Posterior vena cava (tissue), 2 donors: ENCODE measurements around the gene DAZAP1. TPM values are rescaled to one million over a fixed set of nuclear protein-coding genes. Genes with fewer than 3 reads are reported as not detected.

Experiments
- DNase-seq: peaks from one replicate; pipeline ENCODE4 v3.0.0-alpha.2; 2020; ENCODE audit warnings: low spot score
- intact Hi-C, 2 donors: fragments of 100-400 bp; cut with DNase I; formaldehyde crosslinking; loops; one replicate each; pipeline versions ENCODE4 v1.14.1 to v1.14.2; 2022 to 2023
- total RNA-seq, 2 donors: library from RNA; stranded (reverse); fragmentation: NEBNext Ultra II Directional; extraction: Animal tissue kit (Norgen Biotek cat#: 25700); gene quantifications; one replicate each; pipeline ENCODE4 v1.2.1, GENCODE V29; 2021
- donor health status: DM: yes; HTN: yes; CAD: no.
- donor health status: DM: yes; HTN: yes; CAD: no.

DAZAP1 gene
- total RNA-seq, 2 donors from 2014 or later: 59.7 to 75.8 TPM

GRCh38 chr19:1373534-1374249 lies 33.7 kb upstream of the DAZAP1 start:
- no peak for DNase-seq
- intact Hi-C loops: no loop called here

- intact Hi-C loops: no loop called here
- no peak for DNase-seq
Observed at GRCh38 chr19:1374250-1374577, 33.2 kb upstream of the DAZAP1 start.

DNA sequence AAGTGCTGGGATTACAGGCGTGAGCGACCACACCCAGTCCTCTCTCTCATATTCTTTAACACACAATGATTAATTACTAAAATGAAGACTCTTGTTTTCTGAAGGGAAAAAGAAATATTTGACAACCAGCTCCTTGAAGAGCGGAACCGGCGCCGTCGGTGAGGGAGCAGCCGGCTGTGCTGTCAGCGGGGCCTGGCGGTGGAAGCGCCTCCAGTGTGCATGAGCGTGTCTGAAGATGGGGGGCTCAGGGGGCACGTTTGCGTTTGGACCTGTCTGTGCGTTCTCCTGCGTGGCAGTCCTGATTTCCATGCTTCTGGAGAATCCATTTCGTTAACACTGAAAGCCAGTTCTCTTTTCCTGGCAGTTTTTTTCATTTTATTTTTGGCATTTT lies 31.0 kb upstream of the DAZAP1 start:
- intact Hi-C loops: no loop called here
- no peak for DNase-seq

DNA sequence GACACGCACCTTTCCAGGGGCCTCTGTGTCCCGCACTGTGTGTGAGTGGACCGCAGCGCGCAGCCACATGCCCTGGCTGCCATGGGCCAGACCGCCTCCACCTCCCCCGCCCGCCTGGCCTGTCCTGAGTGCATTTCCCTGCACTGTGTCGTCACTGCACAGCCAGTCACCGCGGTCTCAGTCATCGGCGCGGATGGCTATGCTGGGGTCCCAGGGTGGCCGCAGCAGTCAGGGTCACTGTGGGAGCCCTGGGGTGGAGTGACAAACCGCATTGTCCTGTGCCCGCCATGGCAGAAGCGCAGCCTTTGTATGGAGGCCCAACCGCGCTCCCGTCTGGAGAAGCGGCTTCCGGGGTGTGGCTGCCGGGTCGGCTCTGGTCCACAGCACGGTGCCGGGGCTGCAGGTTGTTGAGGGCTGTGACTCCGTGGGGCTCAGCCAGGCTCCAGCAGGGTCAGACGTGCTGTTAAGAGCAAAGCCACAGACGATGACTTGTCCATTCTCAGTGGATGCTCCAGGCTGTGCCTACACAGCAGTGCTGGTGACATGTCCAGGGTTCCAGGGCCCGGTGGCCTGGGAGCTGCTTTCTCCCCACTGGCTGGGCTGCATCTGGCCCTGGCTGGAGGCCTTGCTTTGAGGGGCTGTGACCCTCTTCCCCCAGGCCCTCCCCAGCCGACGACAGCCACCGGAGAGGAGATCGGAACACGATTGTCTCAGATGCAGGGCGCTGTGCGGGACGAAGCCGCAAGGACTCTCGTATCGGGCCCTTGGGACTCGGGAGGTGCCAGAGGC lies 30.0 kb upstream of the DAZAP1 start:
- intact Hi-C loops: no loop called here
- DNase-seq: no peak

GRCh38 chr19:1377965-1378785 lies 29.2 kb upstream of the DAZAP1 start:
- no peak for DNase-seq
- intact Hi-C loops: no loop called here

- no peak for DNase-seq
- intact Hi-C loops: no loop called here
Observed at GRCh38 chr19:1379126-1379905, 28.1 kb upstream of the DAZAP1 start.

DNA sequence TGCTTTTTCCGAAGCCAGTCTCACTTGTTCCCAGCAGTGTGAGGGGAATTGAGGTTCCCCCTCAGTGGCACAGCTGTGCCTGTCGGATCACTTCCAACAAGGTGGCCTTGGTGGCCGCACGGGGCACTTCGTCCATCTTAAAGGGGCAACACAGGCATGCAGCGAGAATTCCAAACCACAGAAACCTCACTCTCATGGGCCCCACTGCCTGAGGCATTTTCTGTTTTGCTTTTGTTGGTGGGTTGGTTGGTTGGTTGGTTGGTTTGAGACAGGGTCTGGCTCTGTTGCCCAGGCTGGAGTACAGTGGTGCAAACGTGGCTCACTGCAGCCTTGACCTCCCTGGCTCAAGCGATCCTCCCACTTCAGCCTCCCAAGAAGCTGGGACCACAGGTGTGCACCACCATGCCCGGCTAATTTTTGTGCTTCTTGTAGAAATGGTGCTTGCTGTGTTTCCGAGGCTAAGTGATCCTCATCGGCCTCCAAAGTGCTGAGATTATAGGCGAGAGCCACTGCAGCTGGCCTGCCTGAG lies 27.4 kb upstream of the DAZAP1 start:
- DNase-seq: no peak
- intact Hi-C loops: loop anchor here in 1 of 2 donors (10.0 kb wide), 1 partner anchor 105 kb away; the partner anchor contains the start of gene FAM174C

- no peak for DNase-seq
- intact Hi-C loops: loop anchor here in 1 of 2 donors (10.0 kb wide), 1 partner anchor 107 kb away; the partner anchor contains the start of gene FAM174C
Observed at GRCh38 chr19:1382250-1382649, 25.1 kb upstream of the DAZAP1 start.

- intact Hi-C loops: loop anchor here in 1 of 2 donors (10.0 kb wide), 1 partner anchor 108 kb away; the partner anchor contains the start of gene FAM174C
- DNase-seq: no peak
Observed at GRCh38 chr19:1383017-1383311, 24.4 kb upstream of the DAZAP1 start.

DNA sequence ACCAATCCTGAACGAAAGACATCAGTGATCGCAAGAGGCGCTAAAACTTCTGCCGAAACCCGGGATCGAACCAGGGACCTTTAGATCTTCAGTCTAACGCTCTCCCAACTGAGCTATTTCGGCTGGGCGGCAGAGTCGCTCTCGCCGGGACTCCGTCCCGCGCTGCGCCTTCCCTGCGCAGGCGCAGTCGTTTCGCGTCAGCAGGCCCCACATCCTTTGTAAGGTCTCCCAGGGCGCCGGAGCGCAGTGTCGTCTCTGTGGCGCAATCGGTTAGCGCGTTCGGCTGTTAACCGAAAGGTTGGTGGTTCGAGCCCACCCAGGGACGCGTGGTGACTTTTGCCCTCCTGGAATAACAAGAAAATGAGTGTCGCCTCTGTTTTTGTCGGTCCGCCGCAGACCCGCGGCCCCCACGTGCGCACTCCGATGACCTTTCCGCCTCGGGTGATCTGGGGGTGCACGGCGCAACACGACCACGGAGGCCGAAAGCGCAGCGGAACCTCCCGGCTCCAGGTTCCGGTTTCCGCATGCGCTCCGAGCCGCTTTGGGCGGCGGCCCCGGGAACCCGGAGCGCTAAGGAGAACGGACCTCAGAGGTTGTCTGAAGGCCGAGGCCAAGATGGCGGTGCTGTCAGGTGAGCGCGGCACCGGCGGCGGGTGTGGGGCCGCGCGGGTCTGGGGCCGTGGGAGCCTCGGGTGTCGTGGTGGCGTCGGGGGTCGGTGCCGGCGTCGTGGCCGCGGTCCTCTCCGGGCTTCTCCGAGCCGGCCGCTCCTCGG lies 23.9 kb upstream of the DAZAP1 start, which contains the start of gene NDUFS7:
TSS of gene NDUFS7 (plus strand) at position 596 of the 773 bp plus-strand sequence. CDS start at position 616, 20 bp downstream.
- intact Hi-C loops: loop anchor here in 1 of 2 donors (10.0 kb wide), 1 partner anchor 109 kb away; the partner anchor contains the start of gene FAM174C
- peak; percentile 96 for DNase-seq

- no peak for DNase-seq
- intact Hi-C loops: loop anchor here in 1 of 2 donors (10.0 kb wide), 1 partner anchor 109 kb away; the partner anchor contains the start of gene FAM174C
Observed at GRCh38 chr19:1384085-1384462, 23.3 kb upstream of the DAZAP1 start.

GRCh38 chr19:1384478-1385110 lies 22.8 kb upstream of the DAZAP1 start:
- intact Hi-C loops: loop anchor here in 1 of 2 donors (10.0 kb wide), 1 partner anchor 110 kb away; the partner anchor contains the start of gene FAM174C
- no peak for DNase-seq

GRCh38 chr19:1385816-1386215 lies 21.6 kb upstream of the DAZAP1 start:
- intact Hi-C loops: loop anchor here in 1 of 2 donors (10.0 kb wide), 1 partner anchor 111 kb away; the partner anchor contains the start of gene FAM174C
- DNase-seq: no peak

- DNase-seq: no peak
- intact Hi-C loops: loop anchor here in 1 of 2 donors (10.0 kb wide), 1 partner anchor 112 kb away; the partner anchor contains the start of gene FAM174C
Observed at GRCh38 chr19:1386945-1387683, 20.3 kb upstream of the DAZAP1 start.

DNA sequence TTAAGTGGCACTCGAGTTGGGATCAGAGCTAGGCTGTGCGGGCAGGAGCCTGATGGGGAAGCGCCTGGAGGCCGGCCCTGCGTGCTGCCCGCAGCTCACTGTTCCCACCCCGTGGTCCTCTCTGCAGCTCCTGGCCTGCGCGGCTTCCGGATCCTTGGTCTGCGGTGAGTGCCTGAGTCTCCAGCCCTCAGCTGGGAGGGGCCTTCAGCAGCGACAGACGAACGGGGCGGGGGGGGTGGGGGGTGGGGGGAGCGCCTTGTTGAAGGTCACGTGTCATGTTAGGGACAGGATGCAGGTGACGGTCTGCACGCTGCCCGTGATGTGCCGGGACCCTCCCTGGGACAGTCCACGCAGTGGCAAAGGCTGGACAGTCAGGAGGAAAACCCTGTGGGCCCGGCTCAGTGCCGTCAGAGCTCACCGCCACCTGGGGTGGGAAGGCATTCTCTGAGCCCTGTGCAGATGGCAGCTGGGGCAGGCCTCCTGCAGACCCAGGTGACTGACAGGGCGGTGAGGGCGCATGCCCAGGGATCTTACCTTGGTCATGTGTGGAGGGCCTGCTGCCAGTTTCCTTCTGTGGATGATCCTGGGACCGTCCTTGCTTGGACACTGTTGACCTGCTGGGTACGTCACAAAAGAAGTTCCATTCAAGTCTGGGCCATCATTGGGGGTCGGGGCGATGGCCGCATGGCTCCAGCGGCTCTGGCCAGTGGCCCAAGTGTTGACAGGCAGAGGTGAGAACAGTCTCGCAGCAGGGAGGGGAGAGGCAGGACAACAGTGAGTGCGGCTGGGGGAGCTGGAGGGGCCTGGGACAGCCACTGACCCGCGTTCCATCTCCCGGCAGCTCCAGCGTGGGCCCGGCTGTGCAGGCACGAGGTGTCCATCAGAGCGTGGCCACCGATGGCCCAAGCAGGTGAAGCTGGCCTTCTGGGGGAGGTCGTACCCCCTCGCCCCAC lies 19.4 kb upstream of the DAZAP1 start:
- no peak for DNase-seq
- intact Hi-C loops: loop anchor here in 1 of 2 donors (10.0 kb wide), 1 partner anchor 113 kb away; the partner anchor contains the start of gene FAM174C
